GM18909 (cell line): ENCODE data around the gene PRR33.

Experiments
- ATAC-seq: cut with Tn5 transposase; IDR thresholded peaks from one replicate; pipeline ENCODE4 v1.9.1; 2021; ENCODE audit warnings: mild to moderate bottlenecking; ENCODE audit not compliant: unreplicated experiment, poor library complexity

The PRR33 gene

GRCh38 chr11:1928891-1929541 lies 37.3 kb upstream of the PRR33 start:
- no peak for ATAC-seq

GRCh38 chr11:1928470-1928890 lies 36.8 kb upstream of the PRR33 start:
- no peak for ATAC-seq

GRCh38 chr11:1927848-1928469 lies 36.3 kb upstream of the PRR33 start:
- ATAC-seq, result no peak

GRCh38 chr11:1927026-1927847 lies 35.5 kb upstream of the PRR33 start:
- no peak for ATAC-seq

DNA sequence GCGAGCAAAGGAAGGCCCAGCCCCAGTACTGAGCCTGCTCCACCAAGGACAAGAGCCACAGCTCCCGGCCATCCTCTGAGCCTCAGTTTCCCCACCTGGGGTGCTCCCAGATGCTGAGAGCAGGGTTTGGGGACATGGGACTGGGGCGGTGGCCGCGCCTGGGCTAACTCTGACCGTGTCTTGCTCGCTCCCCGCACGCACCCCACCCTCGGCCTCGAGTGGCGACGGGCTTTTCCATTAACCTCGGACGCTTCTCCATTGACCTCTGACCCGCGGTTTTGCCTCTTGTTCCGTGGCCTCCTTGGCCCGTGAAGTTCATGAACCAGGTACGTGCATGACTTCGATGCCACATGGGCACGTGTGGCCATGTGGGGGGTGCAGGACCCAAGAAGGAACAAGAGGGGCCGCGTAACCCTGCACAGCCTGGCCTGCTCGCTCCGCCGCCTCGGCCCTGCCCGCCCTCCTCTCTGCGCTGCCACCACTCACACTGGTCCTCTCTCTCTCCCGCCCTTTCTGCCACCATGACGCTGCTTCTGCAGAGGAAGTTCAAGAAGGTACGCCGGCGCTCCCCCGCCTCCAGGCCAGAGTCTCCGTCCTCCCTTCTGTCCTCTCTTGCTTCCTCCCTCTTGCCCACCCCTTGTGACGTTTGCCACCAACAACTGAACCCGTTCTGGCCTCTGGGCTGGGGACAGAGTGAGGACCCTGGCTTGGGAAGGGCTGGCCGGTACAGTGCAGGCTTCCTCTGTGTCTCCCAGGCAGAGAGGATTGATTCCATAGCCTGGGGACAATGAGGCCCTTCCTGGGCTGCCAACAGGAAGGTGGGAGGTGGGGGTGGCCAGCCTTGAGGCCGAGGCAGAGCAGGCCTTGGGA lies 34.7 kb upstream of the PRR33 start:
- no peak for ATAC-seq

GRCh38 chr11:1925373-1926155 lies 33.9 kb upstream of the PRR33 start:
- no peak for ATAC-seq

- ATAC-seq, result no peak
Observed at GRCh38 chr11:1924646-1925372, 33.1 kb upstream of the PRR33 start.

GRCh38 chr11:1924181-1924580 lies 32.5 kb upstream of the PRR33 start:
- ATAC-seq, result no peak

- ATAC-seq, result no peak
Observed at GRCh38 chr11:1923201-1923956, 31.7 kb upstream of the PRR33 start.

GRCh38 chr11:1922481-1923081 lies 30.9 kb upstream of the PRR33 start:
- no peak for ATAC-seq

DNA sequence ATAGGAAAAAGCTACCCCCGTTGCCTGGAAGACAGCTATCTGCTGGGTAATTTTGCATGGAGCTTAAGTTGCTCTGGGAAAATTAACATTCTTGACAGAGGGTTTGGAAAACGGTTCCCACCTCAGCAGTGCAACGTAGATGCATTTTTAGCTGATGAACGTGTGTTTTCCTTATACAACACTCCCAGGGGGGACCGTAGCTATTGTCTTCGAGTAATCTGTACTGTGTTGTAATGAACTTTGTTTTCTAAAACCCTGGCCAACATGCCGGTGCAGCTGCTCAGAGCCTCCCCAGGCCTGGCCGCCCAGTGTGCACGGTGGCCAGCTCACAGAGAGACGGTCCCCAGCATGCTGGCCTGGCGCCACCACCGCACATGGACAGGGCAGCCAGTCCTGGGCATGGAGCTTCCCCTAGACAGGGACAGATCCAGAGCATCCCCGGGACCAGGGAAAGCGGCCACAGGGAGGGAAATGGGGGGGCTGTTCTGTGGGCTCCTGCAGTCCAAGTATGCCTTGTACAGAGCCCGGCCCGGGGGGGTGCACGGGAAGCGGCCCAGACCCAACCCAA lies 30.0 kb upstream of the PRR33 start:
- ATAC-seq, result no peak

DNA sequence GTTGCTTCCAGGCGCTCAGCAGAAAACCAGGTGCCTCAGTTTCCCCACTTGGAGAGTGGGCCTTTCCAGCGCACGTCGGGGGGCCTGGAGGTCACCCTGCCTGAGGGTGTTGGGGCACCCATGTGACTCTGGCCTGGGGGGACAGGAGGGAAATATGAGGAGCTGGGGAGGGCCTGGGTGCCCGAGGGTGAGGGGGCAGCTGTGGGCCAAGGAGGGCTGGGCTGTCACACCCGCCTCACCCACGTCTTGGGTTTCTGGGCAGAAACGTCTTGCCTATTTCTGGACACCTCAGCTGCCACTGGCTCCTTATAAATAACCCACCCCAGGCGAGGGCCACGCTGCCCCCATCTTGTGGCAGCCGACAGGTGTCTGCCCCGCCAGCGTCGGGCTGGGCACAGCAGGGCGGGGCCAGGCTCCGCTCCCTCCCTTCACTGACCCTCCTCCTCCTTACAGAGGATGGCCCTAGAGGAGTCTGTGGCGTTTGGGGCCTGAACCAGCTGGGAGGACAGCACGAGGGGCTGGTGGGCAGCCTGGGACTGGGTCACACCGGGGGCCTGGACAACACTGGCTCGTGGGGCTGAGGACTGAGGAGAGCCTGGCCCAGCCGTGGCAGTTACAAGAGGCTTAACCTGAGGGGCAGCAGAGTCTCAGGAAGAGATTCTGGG lies 29.3 kb upstream of the PRR33 start:
- no peak for ATAC-seq

DNA sequence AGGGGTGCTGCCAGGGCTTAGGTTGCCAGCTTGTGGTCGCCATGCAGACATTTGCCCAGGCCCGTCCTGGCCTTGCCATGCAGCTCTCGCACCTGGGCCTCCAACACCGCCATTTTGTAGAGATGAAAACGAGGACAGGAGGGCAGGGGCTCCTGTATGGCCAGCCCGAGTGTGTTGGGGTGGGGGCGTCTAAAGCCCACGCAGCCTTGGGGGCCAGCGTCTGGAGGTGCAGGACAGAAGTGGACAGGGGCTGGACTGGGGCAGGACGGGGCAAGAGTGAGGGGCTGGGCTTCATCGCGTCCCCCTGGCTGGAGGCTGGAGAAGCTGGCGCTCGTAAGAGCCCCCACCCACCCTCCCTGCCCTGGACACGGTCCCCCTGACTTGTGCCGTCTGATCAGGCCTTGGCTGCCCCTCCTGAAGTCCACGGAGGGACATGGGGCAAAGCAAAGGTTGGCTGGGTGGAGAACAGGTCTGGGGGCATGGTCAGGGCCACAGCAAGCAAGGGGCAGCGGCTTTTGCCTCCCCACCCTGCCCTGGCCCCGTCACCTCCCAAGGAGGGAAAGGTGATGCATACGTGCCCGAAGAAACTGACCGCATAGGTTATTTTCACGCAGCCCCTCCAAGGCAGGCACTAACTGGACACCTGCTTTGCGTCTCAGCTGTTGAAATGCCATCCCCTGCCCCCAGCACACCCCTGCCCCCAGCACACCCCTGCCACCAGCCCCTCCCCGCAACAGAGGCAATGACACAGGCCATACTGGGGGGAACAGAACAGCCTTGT lies 28.6 kb upstream of the PRR33 start:
- ATAC-seq, result no peak

DNA sequence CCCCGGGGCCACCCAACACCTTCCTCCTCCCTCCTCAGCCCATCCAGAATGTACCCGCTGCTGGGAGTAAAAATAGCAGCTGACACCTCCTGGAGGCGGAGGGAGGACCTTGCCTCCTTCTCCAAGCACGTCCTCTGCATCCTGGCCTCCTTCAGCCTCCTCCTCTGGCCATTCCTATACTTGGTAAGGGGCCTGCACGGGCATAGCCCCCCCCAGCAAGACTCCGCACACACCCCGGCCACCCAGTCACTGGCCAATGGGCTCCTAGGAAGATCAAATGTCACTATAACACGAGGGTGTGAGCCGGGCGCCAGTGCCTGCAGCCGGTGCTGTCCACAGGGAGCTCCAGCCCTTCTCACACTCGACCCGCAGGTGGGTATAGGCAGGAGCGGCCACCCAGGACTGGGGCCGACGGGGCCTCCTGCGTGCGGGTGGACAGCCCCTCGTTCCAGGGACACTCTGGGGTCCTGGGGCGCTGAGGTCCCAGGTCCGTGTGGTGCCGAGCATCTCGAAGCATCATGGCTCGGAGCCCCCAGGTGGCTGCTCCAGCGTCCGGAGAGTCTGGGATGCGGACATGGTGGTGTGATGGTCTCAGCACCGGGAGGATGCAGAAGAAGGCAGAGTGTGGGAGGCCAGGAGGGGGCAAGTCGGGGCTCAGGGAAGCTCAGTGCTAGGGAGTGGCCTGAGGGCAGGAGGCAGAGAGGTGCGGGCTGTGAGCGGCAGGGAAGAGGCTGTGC lies 27.9 kb upstream of the PRR33 start, which contains the start of gene TNNT3:
TNNT3 (plus strand) TSS at position 313 of the 737 bp plus-strand sequence. CDS start 3,172 bp downstream, outside the sequence.
- no peak for ATAC-seq

DNA sequence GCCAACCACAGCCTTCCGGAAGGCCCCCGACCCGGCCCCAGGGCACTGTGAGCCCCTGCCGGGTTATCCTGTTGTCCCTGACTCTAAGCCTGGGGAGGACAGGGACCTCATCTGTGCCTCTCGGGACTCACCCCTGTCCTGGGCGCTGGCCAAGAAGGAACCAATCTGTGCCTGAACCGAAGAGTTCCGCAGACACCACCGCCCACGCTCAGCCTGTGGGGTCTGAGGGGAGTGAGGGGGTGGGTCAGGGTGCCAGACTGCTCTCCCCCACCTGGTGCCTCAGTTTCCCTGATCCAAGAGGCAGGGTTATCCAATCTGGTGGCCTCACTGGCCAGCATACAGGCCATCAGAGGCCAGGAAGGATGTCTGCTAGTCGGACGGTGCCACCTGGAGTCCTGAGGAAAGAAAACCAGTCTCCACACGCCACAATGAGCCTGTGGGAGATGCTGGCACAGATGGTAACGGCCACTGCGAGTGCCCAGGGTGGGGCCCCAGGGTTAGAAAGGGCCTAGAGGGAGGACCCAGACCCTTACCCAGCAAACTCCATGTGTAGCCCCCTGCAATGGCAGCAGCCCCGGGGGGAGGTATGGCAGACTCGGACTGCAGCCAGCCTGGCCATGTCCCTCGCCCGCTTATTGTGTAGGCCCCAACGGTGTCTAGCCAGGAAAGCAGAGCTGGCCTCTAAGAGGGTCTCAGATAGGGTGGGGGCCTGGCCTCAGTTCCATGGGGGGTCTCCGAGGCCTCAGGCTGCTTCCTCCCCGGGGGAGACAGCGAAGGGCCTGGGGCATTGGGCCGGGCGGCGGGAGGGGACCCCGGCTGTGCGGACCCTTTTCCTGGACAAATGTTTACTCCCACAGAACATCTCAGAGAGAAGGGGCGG lies 27.0 kb upstream of the PRR33 start:
- no peak for ATAC-seq
